Psoas muscle (tissue), 8 donors: ENCODE data around the gene SLC15A1. TPM values are rescaled to one million over a fixed set of nuclear protein-coding genes. Genes with fewer than 3 reads are reported as not detected.

Experiments
- ATAC-seq, 4 donors: fragments of 200-7000 bp; cut with Tn5 transposase; one replicate each; pipeline ENCODE4 v1.9.1; 2020; ENCODE audit warnings: moderate library complexity in 3 of 4, mild to moderate bottlenecking in 2 of 4
- DNase-seq, 2 donors: peaks; one replicate each; pipeline ENCODE4 v3.0.0-alpha.2; 2020
- H3K27ac ChIP-seq: fragments of 200-600 bp; one replicate; pipeline ENCODE4 v1.8.0; 2022
- H3K27me3 ChIP-seq, 3 donors: fragments of 200-600 bp in 1 of 3; one replicate each; pipeline versions ENCODE4 v1.6.1 to v1.8.0; 2013 to 2022; ENCODE audit warnings: low read length in 2 of 3, mild to moderate bottlenecking in 2 of 3, moderate library complexity in 1 of 3; ENCODE audit not compliant: insufficient read depth in 3 of 3
- H3K36me3 ChIP-seq, 2 donors: fragments of 200-600 bp in 1 of 2; one replicate each; pipeline versions ENCODE4 v1.6.1 to v1.8.0; 2013 to 2022; ENCODE audit warnings: low read depth in 1 of 2, mild to moderate bottlenecking in 1 of 2, moderate library complexity in 1 of 2; ENCODE audit not compliant: insufficient read depth in 1 of 2
- H3K4me1 ChIP-seq: fragments of 200-600 bp; one replicate; pipeline ENCODE4 v1.8.0; 2022
- H3K4me3 ChIP-seq: fragments of 200-600 bp; one replicate; pipeline ENCODE4 v1.8.0; 2022; ENCODE audit warnings: mild to moderate bottlenecking
- H3K9me3 ChIP-seq: fragments of 200-600 bp; one replicate; pipeline ENCODE4 v1.8.0; 2022
- WGBS, 3 donors: extraction: QIAGEN DNeasy Blood & Tissue Kit; methylation state at CpG; one replicate each; pipeline versions ENCODE4 v1.1.6 to v1.1.7; 2013; 5-methylcytosine and 5-hydroxymethylcytosine counted together
- intact Hi-C, 2 donors: fragments of 100-400 bp; cut with DNase I; formaldehyde crosslinking; loops; one replicate each; pipeline versions ENCODE4 v1.11.0 to v1.14.2; 2022
- polyA plus RNA-seq, 3 donors: library from polyadenylated mRNA; stranded (reverse); fragments of 200-250 nt; gene quantifications; one replicate each; pipeline ENCODE4 v1.2.3, GENCODE V29; 2013
- total RNA-seq, 4 donors: library from RNA; stranded (reverse); fragmentation: NEBNext Ultra II Directional in 2 of 4; extraction: Animal tissue kit (Norgen Biotek cat#: 25700) in 2 of 4; gene quantifications; one replicate each; pipeline versions ENCODE4 v1.2.1 to v1.2.4, GENCODE V29; 2021 to 2023
- TF ChIP-seq, protein P1 (sequence below): fragments of 200-600 bp; IDR thresholded peaks from one replicate; pipeline ENCODE4 v1.8.0; 2022; ENCODE audit warnings: antibody characterized with exemption
- donor health status: healthy with polysubstance abuse.
- donor health status: DM: no; HTN: no; CAD: no; lungs with moderate emphysema.
- donor health status: Bipolar disorder and iron deficiency.
- donor health status: healthy.
- donor health status: DM: yes; HTN: yes; CAD: no.
- donor health status: DM: no; HTN: no; CAD: no.
- donor health status: DM: no; HTN: no; CAD: no.
- donor health status: DM: yes; HTN: yes; CAD: no.

The SLC15A1 gene
- total and polyA plus RNA-seq, 7 donors: 0.03 to 0.19 (median 0.08) TPM; not detected in 4

DNA sequence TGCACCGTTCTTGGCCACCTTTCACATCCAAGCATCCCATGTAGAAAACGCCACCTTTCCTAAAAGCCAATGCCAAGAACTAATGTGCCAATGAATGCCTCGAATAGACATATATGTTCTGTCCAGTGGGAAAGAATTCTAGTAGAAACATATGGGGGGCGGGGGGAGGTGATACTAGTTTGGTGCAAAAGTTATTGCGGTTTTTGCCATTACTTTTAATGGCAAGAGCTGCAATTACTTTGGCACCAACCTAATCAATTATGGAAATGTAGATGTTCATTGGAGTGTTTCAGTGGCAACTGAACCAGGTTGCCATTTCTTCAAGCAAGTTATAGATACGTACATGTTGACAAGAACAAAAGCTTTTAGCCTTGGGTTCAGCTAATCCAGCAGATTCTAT, 34.6 kb downstream of the SLC15A1 start:
- no peaks in the 10 kb centered on the region for H3K27me3 ChIP-seq
- H3K27ac ChIP-seq: no peak overlapping the region
- no peak for ATAC-seq
- no peaks in the 10 kb centered on the region for H3K4me1 ChIP-seq
- DNase-seq: no peak
- no peaks in the 10 kb centered on the region for H3K36me3 ChIP-seq
- H3K4me3 ChIP-seq: no peak overlapping the region
- TF ChIP-seq, protein P1, sequence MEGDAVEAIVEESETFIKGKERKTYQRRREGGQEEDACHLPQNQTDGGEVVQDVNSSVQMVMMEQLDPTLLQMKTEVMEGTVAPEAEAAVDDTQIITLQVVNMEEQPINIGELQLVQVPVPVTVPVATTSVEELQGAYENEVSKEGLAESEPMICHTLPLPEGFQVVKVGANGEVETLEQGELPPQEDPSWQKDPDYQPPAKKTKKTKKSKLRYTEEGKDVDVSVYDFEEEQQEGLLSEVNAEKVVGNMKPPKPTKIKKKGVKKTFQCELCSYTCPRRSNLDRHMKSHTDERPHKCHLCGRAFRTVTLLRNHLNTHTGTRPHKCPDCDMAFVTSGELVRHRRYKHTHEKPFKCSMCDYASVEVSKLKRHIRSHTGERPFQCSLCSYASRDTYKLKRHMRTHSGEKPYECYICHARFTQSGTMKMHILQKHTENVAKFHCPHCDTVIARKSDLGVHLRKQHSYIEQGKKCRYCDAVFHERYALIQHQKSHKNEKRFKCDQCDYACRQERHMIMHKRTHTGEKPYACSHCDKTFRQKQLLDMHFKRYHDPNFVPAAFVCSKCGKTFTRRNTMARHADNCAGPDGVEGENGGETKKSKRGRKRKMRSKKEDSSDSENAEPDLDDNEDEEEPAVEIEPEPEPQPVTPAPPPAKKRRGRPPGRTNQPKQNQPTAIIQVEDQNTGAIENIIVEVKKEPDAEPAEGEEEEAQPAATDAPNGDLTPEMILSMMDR: no peak
- H3K9me3 ChIP-seq: no peaks in the 10 kb centered on the region
- intact Hi-C loops: no loop called here
- 90 to 94% (median 92%) methylated on average over 6 of the region's 6 CpGs for WGBS, 3 donors

DNA sequence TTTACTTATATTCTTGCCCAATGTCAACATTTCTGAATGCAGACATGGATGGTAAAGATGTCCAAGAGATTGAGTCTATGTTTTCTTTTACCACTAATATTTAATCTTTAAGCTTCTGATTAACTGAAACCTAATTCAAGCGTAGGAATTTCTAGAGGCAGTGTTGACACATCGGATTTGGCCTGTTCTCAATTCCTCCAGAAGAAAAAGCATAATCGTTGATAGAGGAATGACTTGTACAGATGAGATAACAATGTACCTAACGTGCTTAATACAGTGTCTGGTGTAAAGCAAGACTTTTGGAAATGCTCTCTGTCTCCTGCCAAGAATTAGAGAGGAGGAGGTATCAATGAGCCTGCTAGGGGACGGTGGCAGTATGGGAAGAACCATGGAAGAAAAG, 35.2 kb downstream of the SLC15A1 start:
- ATAC-seq (no peak), DNase-seq (no peak)
- H3K4me3 ChIP-seq: no peak overlapping the region
- WGBS, 3 donors: 65 to 78% (median 68%) methylated on average over 5 of the region's 5 CpGs
- H3K27me3 ChIP-seq: no peaks in the 10 kb centered on the region
- H3K9me3 ChIP-seq: no peaks in the 10 kb centered on the region
- no peaks in the 10 kb centered on the region for H3K36me3 ChIP-seq
- no peak overlapping the region for H3K27ac ChIP-seq
- H3K4me1 ChIP-seq: no peaks in the 10 kb centered on the region
- intact Hi-C loops: no loop called here
- TF ChIP-seq, protein P1: no peak

DNA sequence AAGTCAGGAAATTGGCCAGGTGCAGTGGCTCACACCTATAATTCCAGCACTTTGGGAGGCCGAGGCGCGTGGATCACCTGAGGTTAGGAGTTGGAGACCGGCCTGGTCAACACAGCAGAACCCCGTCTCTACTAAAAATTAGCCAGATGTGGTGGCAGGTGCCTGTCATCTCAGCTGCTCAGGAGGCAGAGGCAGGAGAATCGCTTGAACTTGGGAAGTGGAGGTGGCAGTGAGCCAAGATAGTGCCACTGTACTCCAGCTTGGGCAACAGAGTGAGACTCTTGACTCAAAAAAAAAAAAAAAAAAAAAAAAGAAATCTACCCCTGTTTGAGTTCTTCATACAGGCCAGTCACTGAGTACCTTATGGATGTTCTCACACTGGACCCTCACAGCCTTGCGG, 42.0 kb downstream of the SLC15A1 start:
- intact Hi-C loops: no loop called here
- no peaks in the 10 kb centered on the region for H3K9me3 ChIP-seq
- ATAC-seq: no peak
- DNase-seq: no peak
- H3K27me3 ChIP-seq: peaks cover 0 to 6% (median 0%) of the 10 kb centered on the region in 3 donors
- H3K4me1 ChIP-seq: no peaks in the 10 kb centered on the region
- H3K36me3 ChIP-seq: no peaks in the 10 kb centered on the region
- WGBS, 3 donors: 69 to 82% (median 80%) methylated on average over 7 of the region's 7 CpGs
- TF ChIP-seq, protein P1: no peak
- no peak overlapping the region for H3K4me3 ChIP-seq
- no peak overlapping the region for H3K27ac ChIP-seq

DNA sequence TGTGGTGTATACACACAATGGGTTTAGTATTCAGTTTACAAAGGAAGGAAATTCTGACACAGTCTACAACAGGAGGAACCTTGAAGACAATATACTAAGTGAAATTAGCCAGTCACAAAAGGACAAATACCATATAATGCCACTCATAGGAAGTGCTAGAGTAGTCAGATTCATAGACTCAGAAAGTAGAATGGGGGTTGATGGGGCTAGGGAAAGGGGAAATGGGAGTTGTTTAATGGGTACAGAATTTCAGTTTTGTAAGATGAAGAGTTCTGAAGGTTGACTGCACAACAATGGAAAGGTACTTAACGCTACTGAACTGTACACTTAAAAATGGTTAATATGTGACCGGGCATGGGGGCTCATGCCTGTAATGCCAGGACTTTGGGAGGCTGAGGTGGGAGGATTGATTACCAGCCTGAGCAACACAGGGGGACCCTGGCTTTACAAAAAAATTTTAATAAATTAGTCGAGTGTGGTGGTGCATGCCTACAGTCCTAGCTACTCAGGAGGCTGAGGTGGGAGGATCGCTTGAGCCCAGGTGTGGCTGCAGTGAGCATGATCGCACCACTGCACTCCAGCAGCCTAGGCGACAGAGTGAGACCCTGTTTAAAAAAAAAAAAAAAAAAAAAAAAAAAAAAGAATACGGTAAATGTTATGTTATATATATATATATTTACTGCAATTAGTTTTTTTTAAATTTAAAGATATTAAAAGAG, 45.0 kb downstream of the SLC15A1 start:
- no peak for ATAC-seq
- H3K36me3 ChIP-seq: no peaks in the 10 kb centered on the region
- no peak overlapping the region for H3K4me3 ChIP-seq
- intact Hi-C loops: no loop called here
- H3K27me3 ChIP-seq: peaks cover 0 to 6% (median 0%) of the 10 kb centered on the region in 3 donors
- no peaks in the 10 kb centered on the region for H3K4me1 ChIP-seq
- TF ChIP-seq, protein P1: no peak
- no peak for DNase-seq
- no peaks in the 10 kb centered on the region for H3K9me3 ChIP-seq
- WGBS, 3 donors: 91 to 92% (median 92%) methylated on average over 7 of the region's 7 CpGs
- H3K27ac ChIP-seq: no peak overlapping the region
